ENCODE results near the gene FOXK2.

- TF ChIP-seq CTCF (conservative IDR thresholded peaks at IDR 0.05): no peak
- no peak for TF ChIP-seq EZH2 (IDR thresholded peaks at IDR 0.05; ENCODE audit: low read depth)
Observed at GRCh38 chr17:82582709-82583108, 63.2 kb downstream of the FOXK2 start.

Measured in PC-9 (cell line).